SK-N-MC (cell line): ENCODE results near the gene DGKB.

ENCODE experiments used
- EZH2 ChIP-seq: fragments of 200-600 bp; sonication (generic); IDR thresholded peaks from one replicate; pipeline ENCODE4 v1.6.1; 2017; ENCODE audit warnings: antibody characterized with exemption
- POLR2AphosphoS5 ChIP-seq: IDR thresholded peaks from 2 replicates; pipeline ENCODE4 v1.6.1; 2012; ENCODE audit warnings: mild to moderate bottlenecking, low read depth, low read length, borderline replicate concordance

- TF ChIP-seq POLR2AphosphoS5 (no peak), EZH2 (no peak)
Observed at GRCh38 chr7:14233868-14234369, 668.6 kb downstream of the DGKB start.
